Endothelial cell (in vitro differentiated cells): ENCODE results near the gene DPYSL5. TPM values are rescaled to one million over a fixed set of nuclear protein-coding genes. Genes with fewer than 3 reads are reported as not detected.

Source experiments
- DNase-seq: peaks from one replicate; pipeline ENCODE4 v3.0.0; 2021; ENCODE audit warnings: low spot score
- H3K27ac Mint-ChIP-seq: one replicate; pipeline ENCODE4 v1.8.0; 2021; ENCODE audit warnings: mixed read lengths, inconsistent platforms; ENCODE audit not compliant: unreplicated experiment
- H3K27me3 Mint-ChIP-seq: one replicate; pipeline ENCODE4 v1.8.0; 2021; ENCODE audit warnings: mild to moderate bottlenecking, moderate library complexity, mixed read lengths, inconsistent platforms; ENCODE audit not compliant: unreplicated experiment
- H3K36me3 Mint-ChIP-seq: one replicate; pipeline ENCODE4 v1.8.0; 2021; ENCODE audit warnings: mild to moderate bottlenecking, low read depth, mixed read lengths, inconsistent platforms; ENCODE audit not compliant: unreplicated experiment
- H3K4me1 Mint-ChIP-seq: one replicate; pipeline ENCODE4 v1.8.0; 2021; ENCODE audit warnings: mild to moderate bottlenecking, mixed read lengths, inconsistent platforms; ENCODE audit not compliant: unreplicated experiment
- H3K4me3 Mint-ChIP-seq: one replicate; pipeline ENCODE4 v1.8.0; 2021; ENCODE audit warnings: mild to moderate bottlenecking, mixed read lengths, inconsistent platforms; ENCODE audit not compliant: unreplicated experiment
- H3K9me3 Mint-ChIP-seq: one replicate; pipeline ENCODE4 v1.8.0; 2021; ENCODE audit warnings: mixed read lengths, inconsistent platforms; ENCODE audit not compliant: unreplicated experiment
- CTCF ChIP-seq: fragments of 200-600 bp; sonication (generic); IDR thresholded peaks from one replicate; pipeline ENCODE4 v1.5.0; 2021; ENCODE audit warnings: antibody characterized with exemption; ENCODE audit not compliant: unreplicated experiment
- total RNA-seq: library from RNA; stranded (reverse); fragmentation: NEBNext Ultra II Directional; extraction: Animal tissue kit (Norgen Biotek cat#: 25700); gene quantifications from one replicate; pipeline ENCODE4 v1.2.1, GENCODE V29; 2021; ENCODE audit not compliant: unreplicated experiment

The DPYSL5 gene
- total RNA-seq, 1 donor from 2014 or later = 0.23 TPM

- no peak for DNase-seq
- no peak overlapping the region for H3K4me3 Mint-ChIP-seq
- TF ChIP-seq CTCF = no peak
- H3K27ac Mint-ChIP-seq = no peak overlapping the region
- peaks cover 21% of the 10 kb centered on the region for H3K27me3 Mint-ChIP-seq
- peaks cover 3% of the 10 kb centered on the region for H3K36me3 Mint-ChIP-seq
- H3K4me1 Mint-ChIP-seq = peaks cover 9% of the 10 kb centered on the region
- no peaks in the 10 kb centered on the region for H3K9me3 Mint-ChIP-seq
Measured at GRCh38 chr2:26968001-26968400, 120.1 kb downstream of the DPYSL5 start.

- Mint-ChIP-seq H3K4me3 (peak overlapping the region; percentile 91), H3K27ac (peak overlapping the region; percentile 74), H3K27me3 (peaks cover 21% of the 10 kb centered on the region), H3K9me3 (no peaks in the 10 kb centered on the region), H3K4me1 (peaks cover 9% of the 10 kb centered on the region), H3K36me3 (peaks cover 3% of the 10 kb centered on the region)
- no peak for TF ChIP-seq CTCF
- DNase-seq = no peak
Measured at GRCh38 chr2:26969077-26969844, 121.3 kb downstream of the DPYSL5 start.

- Mint-ChIP-seq H3K36me3 (peaks cover 3% of the 10 kb centered on the region), H3K9me3 (no peaks in the 10 kb centered on the region), H3K4me3 (peak within 1 kb of the TSS; percentile 91), H3K4me1 (peaks cover 9% of the 10 kb centered on the region), H3K27me3 (peaks cover 22% of the 10 kb centered on the region), H3K27ac (peak within 1 kb of the TSS; percentile 85)
- TF ChIP-seq CTCF = no peak
- peak; percentile 90 for DNase-seq
Measured at GRCh38 chr2:26970244-26970927, 122.5 kb downstream of the DPYSL5 start, which contains the start of gene MAPRE3. TSS of gene MAPRE3 (plus strand) at chr2:26970637. CDS start at chr2:27022219, 51,582 bp downstream.

- H3K36me3 Mint-ChIP-seq = peaks cover 3% of the 10 kb centered on the region
- no peak for TF ChIP-seq CTCF
- peaks cover 9% of the 10 kb centered on the region for H3K4me1 Mint-ChIP-seq
- no peak for DNase-seq
- H3K27me3 Mint-ChIP-seq = peaks cover 22% of the 10 kb centered on the region
- H3K4me3 Mint-ChIP-seq = peak overlapping the region; percentile 88
- peak overlapping the region; percentile 79 for H3K27ac Mint-ChIP-seq
- no peaks in the 10 kb centered on the region for H3K9me3 Mint-ChIP-seq
Measured at GRCh38 chr2:26970928-26971627, 123.1 kb downstream of the DPYSL5 start.
